ENCODE results near the gene SLC19A2.

DNA sequence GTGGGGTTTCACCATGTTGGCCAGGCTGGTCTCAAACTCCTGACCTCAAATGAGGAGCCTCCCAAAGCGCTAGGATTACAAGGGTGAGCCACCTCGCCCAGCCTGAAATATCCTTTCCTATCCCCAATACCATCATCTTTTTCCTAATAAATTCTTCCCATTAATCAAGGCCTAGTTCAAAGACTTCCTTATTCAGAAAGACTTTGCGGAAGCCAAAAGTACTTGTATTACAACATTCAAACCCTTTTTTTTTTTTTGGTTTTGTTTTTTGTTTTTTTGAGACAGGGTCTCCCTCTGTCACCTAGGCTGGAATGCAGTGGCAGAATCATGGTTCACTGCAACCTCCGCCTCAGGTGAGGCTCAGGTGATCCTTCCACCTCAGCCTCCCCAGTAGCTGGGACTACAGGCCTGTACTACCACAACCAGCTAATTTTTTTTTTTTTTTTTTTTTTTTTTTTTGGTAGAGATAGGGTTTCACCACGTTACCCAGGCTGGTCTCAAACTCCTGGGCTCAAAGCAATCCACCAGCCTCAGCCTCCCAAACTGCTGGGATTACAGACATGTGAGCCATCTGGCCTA lies 7.6 kb downstream of the SLC19A2 start:
- TF ChIP-seq, protein P1, sequence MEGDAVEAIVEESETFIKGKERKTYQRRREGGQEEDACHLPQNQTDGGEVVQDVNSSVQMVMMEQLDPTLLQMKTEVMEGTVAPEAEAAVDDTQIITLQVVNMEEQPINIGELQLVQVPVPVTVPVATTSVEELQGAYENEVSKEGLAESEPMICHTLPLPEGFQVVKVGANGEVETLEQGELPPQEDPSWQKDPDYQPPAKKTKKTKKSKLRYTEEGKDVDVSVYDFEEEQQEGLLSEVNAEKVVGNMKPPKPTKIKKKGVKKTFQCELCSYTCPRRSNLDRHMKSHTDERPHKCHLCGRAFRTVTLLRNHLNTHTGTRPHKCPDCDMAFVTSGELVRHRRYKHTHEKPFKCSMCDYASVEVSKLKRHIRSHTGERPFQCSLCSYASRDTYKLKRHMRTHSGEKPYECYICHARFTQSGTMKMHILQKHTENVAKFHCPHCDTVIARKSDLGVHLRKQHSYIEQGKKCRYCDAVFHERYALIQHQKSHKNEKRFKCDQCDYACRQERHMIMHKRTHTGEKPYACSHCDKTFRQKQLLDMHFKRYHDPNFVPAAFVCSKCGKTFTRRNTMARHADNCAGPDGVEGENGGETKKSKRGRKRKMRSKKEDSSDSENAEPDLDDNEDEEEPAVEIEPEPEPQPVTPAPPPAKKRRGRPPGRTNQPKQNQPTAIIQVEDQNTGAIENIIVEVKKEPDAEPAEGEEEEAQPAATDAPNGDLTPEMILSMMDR (IDR thresholded peaks at IDR 0.05 in 2 of 3, conservative IDR thresholded peaks at IDR 0.05 in 1 of 3; ENCODE audit: borderline replicate concordance in 1 of 3, insufficient read depth in 1 of 3, low read depth in 2 of 3, low read length in 2 of 3): no peak
- no peak for TF ChIP-seq EZH2 (IDR thresholded peaks at IDR 0.05)
- TF ChIP-seq RAD21 (IDR thresholded peaks at IDR 0.05; ENCODE audit: low read depth): no peak
- no peak for TF ChIP-seq POLR2A (IDR thresholded peaks at IDR 0.05; ENCODE audit: borderline replicate concordance, extremely low read depth, insufficient read depth, insufficient read length)
- TF ChIP-seq MAX (IDR thresholded peaks at IDR 0.05): no peak
- TF ChIP-seq, protein P2, sequence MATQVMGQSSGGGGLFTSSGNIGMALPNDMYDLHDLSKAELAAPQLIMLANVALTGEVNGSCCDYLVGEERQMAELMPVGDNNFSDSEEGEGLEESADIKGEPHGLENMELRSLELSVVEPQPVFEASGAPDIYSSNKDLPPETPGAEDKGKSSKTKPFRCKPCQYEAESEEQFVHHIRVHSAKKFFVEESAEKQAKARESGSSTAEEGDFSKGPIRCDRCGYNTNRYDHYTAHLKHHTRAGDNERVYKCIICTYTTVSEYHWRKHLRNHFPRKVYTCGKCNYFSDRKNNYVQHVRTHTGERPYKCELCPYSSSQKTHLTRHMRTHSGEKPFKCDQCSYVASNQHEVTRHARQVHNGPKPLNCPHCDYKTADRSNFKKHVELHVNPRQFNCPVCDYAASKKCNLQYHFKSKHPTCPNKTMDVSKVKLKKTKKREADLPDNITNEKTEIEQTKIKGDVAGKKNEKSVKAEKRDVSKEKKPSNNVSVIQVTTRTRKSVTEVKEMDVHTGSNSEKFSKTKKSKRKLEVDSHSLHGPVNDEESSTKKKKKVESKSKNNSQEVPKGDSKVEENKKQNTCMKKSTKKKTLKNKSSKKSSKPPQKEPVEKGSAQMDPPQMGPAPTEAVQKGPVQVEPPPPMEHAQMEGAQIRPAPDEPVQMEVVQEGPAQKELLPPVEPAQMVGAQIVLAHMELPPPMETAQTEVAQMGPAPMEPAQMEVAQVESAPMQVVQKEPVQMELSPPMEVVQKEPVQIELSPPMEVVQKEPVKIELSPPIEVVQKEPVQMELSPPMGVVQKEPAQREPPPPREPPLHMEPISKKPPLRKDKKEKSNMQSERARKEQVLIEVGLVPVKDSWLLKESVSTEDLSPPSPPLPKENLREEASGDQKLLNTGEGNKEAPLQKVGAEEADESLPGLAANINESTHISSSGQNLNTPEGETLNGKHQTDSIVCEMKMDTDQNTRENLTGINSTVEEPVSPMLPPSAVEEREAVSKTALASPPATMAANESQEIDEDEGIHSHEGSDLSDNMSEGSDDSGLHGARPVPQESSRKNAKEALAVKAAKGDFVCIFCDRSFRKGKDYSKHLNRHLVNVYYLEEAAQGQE (IDR thresholded peaks at IDR 0.05; ENCODE audit: low read depth): no peak
- no peak for TF ChIP-seq YY1 (IDR thresholded peaks at IDR 0.05; ENCODE audit: extremely low read depth, insufficient replicate concordance, low read depth, low read length)
- no peak for TF ChIP-seq SRF (IDR thresholded peaks at IDR 0.05; ENCODE audit: low read depth)
- TF ChIP-seq EZH2phosphoT487 (IDR thresholded peaks at IDR 0.05; ENCODE audit: borderline replicate concordance): no peak
- TF ChIP-seq SIN3A (IDR thresholded peaks at IDR 0.05; ENCODE audit: low read depth): no peak
- no peak for TF ChIP-seq CEBPB (IDR thresholded peaks at IDR 0.05; ENCODE audit: low read depth)
